GM12873 (cell line): Measurements from ENCODE around the gene UNC5B.

Experiments
- TF ChIP-seq, protein P1 (sequence below): IDR thresholded peaks from 2 replicates; pipeline ENCODE4 v1.5.1; 2012; ENCODE audit warnings: low read depth, mild to moderate bottlenecking, moderate library complexity, low read length, control low read depth; ENCODE audit not compliant: insufficient read depth; ENCODE audit errors: missing control alignments

Gene UNC5B

DNA sequence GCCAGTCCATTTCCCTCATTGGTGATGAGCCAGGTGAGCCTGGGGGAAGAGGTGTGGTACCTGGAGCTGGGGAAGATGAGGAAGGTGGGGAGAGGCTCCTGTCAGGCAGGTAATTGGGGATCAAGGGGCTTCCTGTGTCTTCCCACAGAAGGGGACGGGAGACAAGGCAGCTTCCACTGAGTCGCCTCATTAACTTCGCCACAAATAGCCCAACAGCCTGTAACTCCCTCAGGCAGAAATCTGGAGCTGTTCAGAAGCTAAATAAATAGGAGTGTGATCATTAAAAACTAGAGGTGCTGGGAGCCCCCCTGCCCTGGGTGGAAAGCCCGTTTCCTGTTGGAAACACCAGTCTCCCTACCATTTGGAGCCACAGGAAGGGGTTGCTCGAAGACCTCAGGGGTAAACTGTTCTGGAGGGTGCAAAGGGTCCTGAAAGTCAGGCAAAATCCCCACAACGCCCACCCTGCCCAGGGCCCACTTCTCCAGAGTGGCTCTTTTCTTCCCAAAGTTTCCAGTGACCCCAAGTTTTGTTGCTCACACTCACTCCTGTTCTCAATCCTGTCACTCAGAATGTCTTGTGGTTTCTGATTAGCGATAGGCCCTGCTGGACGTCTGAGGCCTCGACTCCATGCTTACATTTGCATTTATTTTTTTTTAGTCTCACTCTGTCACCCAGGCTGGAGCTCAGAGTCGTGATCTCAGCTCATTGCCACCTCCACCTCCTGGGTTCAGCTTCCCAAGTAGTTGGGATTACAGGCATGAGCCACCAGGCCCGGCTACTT is 25.7 kb downstream of the UNC5B start:
- TF ChIP-seq, protein P1, sequence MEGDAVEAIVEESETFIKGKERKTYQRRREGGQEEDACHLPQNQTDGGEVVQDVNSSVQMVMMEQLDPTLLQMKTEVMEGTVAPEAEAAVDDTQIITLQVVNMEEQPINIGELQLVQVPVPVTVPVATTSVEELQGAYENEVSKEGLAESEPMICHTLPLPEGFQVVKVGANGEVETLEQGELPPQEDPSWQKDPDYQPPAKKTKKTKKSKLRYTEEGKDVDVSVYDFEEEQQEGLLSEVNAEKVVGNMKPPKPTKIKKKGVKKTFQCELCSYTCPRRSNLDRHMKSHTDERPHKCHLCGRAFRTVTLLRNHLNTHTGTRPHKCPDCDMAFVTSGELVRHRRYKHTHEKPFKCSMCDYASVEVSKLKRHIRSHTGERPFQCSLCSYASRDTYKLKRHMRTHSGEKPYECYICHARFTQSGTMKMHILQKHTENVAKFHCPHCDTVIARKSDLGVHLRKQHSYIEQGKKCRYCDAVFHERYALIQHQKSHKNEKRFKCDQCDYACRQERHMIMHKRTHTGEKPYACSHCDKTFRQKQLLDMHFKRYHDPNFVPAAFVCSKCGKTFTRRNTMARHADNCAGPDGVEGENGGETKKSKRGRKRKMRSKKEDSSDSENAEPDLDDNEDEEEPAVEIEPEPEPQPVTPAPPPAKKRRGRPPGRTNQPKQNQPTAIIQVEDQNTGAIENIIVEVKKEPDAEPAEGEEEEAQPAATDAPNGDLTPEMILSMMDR: no peak

DNA sequence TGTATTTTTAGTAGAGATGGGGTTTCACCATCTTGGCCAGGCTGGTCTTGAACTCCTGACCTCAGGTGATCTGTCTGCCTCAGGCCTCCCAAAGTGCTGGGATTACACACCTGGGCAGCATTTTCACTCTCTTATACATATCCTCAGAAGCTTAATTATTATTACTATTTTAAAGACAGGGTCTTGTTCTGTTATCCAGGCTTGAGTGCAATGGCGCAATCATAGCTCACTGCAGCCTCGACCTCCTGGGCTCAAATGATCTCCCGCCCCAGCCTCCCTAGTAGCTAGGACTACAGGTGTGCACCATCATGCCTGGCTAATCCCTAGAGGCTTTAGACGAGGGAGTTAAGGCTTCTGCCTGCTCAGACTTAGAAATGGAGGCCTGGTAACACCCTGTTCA is 26.3 kb downstream of the UNC5B start:
- TF ChIP-seq, protein P1: no peak

GRCh38 chr10:71239131-71239915 is 27.0 kb downstream of the UNC5B start:
- TF ChIP-seq, protein P1: no peak

DNA sequence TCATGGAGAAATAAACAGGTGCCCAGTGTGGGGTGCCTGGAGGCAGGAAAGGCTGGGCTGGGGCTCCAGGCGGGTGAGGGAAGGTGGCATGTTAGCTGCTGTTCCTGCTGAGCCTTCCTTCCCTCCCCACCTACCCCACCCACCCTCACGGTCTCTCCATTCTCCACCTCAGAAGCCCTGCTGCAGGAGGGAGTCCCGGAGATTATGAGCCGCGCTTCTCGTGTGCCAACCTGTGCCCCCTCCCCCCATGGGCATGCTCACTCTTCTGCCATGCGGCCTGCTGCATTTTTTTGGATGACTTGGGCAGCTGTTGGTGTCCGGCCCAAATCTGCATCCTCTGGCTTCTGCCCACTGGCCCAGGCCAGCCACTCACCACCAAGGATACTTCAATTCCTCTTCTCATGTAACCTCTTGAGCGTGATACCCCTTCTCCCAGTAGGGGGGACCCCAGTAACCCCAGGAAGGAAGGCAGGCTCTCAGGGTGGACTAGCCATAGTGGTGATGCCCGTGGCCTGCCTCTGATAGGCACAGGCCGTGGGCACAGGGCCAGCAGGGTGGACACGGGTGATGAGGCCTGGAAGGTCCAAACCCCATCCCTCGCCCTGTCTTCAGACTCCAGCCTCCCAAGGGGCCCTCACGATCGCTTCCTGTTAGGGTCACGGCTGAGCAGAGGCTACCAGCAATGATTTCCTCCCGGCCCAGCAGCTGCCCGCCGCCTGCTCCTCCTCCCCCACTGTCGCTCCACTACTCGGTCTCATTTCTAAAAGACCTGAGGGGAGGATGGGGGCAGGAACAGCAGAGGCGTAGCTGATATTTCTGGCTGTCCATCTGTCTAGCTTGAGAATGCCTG is 27.8 kb downstream of the UNC5B start:
- TF ChIP-seq, protein P1: no peak

DNA sequence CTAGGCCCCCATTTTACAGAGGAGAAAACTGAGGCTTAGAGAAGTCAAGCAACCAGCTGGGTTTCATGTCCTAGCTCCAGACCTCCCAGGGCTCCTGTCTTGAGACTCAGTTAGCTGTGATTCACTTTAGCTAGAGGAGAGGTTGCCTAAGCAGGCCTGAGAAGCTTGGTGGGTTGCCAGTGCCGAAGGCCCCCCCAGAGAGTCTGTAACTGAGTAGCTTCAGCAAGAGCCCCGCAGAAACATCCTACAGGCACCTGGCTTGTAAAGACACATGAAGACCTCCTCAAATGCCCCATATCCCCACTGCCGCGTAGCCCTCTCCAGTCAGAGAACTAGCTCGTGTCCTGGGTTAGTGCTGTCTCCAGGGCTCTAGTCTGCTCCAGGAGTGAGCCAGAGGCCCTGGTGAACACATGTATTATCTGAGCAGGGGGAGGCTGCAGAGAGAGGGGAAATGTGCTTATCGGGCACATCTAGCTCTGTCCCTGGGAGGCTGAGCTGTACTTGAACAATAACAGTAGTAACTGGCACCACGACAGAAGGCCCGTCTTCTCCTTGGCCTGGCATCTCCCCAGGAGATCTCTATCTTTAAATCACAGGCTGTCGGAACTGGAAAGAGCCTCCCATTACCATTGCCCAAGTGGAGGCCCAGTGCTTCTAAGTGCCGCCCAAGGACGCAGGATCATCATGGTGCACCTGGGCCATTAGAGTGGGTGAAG is 28.9 kb downstream of the UNC5B start:
- TF ChIP-seq, protein P1: no peak

DNA sequence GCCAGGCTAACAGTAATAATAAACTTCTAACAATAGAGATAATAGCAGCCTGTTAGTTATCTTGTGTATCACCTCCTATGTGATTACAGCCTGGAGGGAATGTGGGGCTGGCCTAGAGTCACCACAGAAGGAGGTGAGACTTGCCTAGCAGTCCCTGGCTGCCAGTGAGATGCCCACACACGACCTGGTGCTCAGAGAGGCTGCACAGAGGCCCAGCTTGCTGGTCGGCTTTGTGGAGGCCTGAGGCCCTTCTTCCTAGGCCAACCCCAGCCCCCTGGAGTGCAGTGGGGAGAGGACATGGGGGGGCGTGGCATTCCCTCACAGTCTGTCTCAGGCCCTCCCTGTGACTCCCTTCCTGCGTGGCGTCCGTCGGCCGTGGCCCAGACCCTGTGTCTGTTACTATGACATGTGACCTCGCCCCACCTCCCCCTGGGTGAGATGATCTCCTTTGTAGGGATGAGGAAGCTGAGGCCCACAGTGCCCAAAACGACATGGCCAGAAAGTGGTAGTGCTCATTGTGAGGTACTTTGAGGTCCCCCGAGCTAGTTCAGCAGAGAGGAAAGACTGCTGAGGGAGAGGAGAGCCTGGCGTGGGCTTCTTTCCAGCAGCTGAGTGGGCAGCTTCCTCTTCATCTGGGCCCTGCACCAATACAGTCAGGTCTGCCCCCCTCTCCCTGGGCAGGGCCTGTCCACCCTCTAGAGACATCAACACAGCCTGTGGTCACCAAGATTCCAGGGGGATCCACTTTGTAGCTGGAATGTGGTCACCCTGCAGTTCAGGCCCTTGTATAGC is 29.7 kb downstream of the UNC5B start:
- TF ChIP-seq, protein P1: no peak
